ENCODE data around the gene RELB.
"Not testable (repeated sequence)": the region's sequence is repeated elsewhere in the genome, so short reads cannot be mapped to it uniquely, and the experiment has no call there.

DNA sequence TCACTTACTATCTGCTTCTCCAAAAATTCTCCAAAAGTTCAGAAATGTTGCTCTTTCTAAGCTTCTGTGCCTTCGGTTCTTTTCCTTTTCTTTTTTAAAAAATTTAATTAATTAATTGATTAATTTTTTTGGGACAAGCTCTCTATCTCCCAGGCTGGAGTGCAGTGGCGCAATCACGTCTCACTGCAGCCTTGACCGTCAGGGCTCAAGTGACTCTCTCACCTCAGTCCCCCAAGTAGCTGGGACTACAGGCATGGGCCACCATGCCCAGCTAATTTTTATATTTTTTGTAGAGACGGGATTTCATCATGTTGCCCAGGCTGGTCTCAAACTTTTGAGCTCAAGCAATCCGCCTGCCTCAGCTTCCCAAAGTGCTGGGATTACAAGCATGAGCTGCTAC, 29.8 kb upstream of the RELB start:
- TF ChIP-seq, protein P1, sequence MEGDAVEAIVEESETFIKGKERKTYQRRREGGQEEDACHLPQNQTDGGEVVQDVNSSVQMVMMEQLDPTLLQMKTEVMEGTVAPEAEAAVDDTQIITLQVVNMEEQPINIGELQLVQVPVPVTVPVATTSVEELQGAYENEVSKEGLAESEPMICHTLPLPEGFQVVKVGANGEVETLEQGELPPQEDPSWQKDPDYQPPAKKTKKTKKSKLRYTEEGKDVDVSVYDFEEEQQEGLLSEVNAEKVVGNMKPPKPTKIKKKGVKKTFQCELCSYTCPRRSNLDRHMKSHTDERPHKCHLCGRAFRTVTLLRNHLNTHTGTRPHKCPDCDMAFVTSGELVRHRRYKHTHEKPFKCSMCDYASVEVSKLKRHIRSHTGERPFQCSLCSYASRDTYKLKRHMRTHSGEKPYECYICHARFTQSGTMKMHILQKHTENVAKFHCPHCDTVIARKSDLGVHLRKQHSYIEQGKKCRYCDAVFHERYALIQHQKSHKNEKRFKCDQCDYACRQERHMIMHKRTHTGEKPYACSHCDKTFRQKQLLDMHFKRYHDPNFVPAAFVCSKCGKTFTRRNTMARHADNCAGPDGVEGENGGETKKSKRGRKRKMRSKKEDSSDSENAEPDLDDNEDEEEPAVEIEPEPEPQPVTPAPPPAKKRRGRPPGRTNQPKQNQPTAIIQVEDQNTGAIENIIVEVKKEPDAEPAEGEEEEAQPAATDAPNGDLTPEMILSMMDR (conservative IDR thresholded peaks at IDR 0.05; ENCODE audit: low read depth, low read length), result not testable (repeated sequence)
- TF ChIP-seq EZH2phosphoT487 (IDR thresholded peaks at IDR 0.05; ENCODE audit: borderline replicate concordance, low read length); EZH2 (IDR thresholded peaks at IDR 0.05; ENCODE audit: low read length, unreplicated experiment): not testable (repeated sequence)
